Measurements from ENCODE around the gene RFXAP. TPM values are rescaled to one million over a fixed set of nuclear protein-coding genes. Genes with fewer than 3 reads are reported as not detected.

RFXAP gene
- total RNA-seq, 1 experiment from 2014 or later: 8.7 TPM

- Mint-ChIP-seq H3K4me3 (no peak overlapping the region), H3K4me1 (peaks cover 13 to 27% of the 10 kb centered on the region in 2 experiments), H3K36me3 (ENCODE audit: insufficient read depth in 1 of 3, low read depth in 3 of 3) (no peaks in the 10 kb centered on the region; a peak in 2 of 7 replicates), H3K27ac (no peak overlapping the region), H3K27me3 (ENCODE audit: low read depth) (no peaks in the 10 kb centered on the region; the same call in 1 of the 2 replicates), H3K9me3 (peaks cover 0 to 3% of the 10 kb centered on the region in 2 experiments; a peak in 2 of 5 replicates)
- Histone ChIP-seq H4K20me1 (ENCODE audit: control insufficient read depth, insufficient read depth, insufficient read length) (no peaks in the 10 kb centered on the region), H4K8ac (replicated peaks; ENCODE audit: insufficient read length, low read depth, low read length) (no peak overlapping the region), H4K91ac (ENCODE audit: insufficient read length, low read depth, low read length) (no peak overlapping the region), H2BK12ac (ENCODE audit: insufficient read length, low read depth, low read length) (no peak overlapping the region), H3K27me3 (ENCODE audit: insufficient read depth, low read length) (no peaks in the 10 kb centered on the region), H3K4ac (ENCODE audit: low read depth, low read length) (no peak overlapping the region), H3K9me3 (ENCODE audit: control insufficient read depth, low read depth, low read length) (no peaks in the 10 kb centered on the region), H2BK5ac (ENCODE audit: insufficient read length, low read length) (no peak overlapping the region), H2BK15ac (ENCODE audit: low read depth, low read length) (no peak overlapping the region), H3K23me2 (ENCODE audit: insufficient read length, low read depth, low read length, poor library complexity, severe bottlenecking) (no peaks in the 10 kb centered on the region), H3K56ac (ENCODE audit: insufficient read length, low read depth, low read length) (no peak overlapping the region), H3K27ac (ENCODE audit: insufficient read length, low read depth, low read length) (no peak overlapping the region), H2AFZ (ENCODE audit: low read length) (no peak overlapping the region), H2BK20ac (ENCODE audit: low read depth, low read length, poor library complexity, severe bottlenecking) (no peak overlapping the region), H3K79me2 (ENCODE audit: insufficient read depth, low read length) (no peaks in the 10 kb centered on the region), H3K79me1 (ENCODE audit: insufficient read depth, low read depth, low read length, poor library complexity, severe bottlenecking) (no peaks in the 10 kb centered on the region), H3K9ac (ENCODE audit: extremely low read depth, insufficient read length, low read length) (no peak overlapping the region), H3K4me2 (ENCODE audit: insufficient read depth, insufficient read length, low read length) (no peak overlapping the region), H3K23ac (ENCODE audit: insufficient read length, low read depth, low read length) (no peak overlapping the region), H3K14ac (ENCODE audit: insufficient read depth, low read length) (no peak overlapping the region), H4K5ac (ENCODE audit: insufficient read length, low read depth, low read length) (no peak overlapping the region), H3T11ph (ENCODE audit: low read length) (no peak overlapping the region), H3K18ac (ENCODE audit: insufficient read length, low read depth, low read length) (no peak overlapping the region), H2BK120ac (ENCODE audit: low read depth, low read length, poor library complexity, severe bottlenecking) (no peak overlapping the region), H3K4me1 (ENCODE audit: insufficient read depth, low read length) (no peaks in the 10 kb centered on the region), H2AK5ac (ENCODE audit: insufficient read length, low read length) (no peak overlapping the region)
- no CpG with 5 or more reads among the region's 1 CpG for WGBS (ENCODE audit: extremely low coverage, insufficient read length, low lambda C conversion rate)
- TF ChIP-seq, protein P1, sequence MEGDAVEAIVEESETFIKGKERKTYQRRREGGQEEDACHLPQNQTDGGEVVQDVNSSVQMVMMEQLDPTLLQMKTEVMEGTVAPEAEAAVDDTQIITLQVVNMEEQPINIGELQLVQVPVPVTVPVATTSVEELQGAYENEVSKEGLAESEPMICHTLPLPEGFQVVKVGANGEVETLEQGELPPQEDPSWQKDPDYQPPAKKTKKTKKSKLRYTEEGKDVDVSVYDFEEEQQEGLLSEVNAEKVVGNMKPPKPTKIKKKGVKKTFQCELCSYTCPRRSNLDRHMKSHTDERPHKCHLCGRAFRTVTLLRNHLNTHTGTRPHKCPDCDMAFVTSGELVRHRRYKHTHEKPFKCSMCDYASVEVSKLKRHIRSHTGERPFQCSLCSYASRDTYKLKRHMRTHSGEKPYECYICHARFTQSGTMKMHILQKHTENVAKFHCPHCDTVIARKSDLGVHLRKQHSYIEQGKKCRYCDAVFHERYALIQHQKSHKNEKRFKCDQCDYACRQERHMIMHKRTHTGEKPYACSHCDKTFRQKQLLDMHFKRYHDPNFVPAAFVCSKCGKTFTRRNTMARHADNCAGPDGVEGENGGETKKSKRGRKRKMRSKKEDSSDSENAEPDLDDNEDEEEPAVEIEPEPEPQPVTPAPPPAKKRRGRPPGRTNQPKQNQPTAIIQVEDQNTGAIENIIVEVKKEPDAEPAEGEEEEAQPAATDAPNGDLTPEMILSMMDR (conservative IDR thresholded peaks at IDR 0.05): no peak
- no peak for DNase-seq
Observed at GRCh38 chr13:36813225-36813624, 5.8 kb upstream of the RFXAP start.

All from H9 (cell line).